ENCODE data around the gene DLG1. TPM values are rescaled to one million over a fixed set of nuclear protein-coding genes. Genes with fewer than 3 reads are reported as not detected.

The DLG1 gene
- total and polyA plus RNA-seq, 9 of the 15 experiments (the other 6 are each of a cell fraction or from before 2014, with no cell fraction given): 9.4 to 63.5 (median 43.6) TPM

- no peaks in the 10 kb centered on the region for H3K9me3 ChIP-seq (replicated peaks; ENCODE audit: control insufficient read depth, insufficient read depth, low read depth, low read length)
- H3K9me1 ChIP-seq (ENCODE audit: control insufficient read depth, insufficient read depth, low read length): peaks cover 3% of the 10 kb centered on the region
- H3K27me3 ChIP-seq (ENCODE audit: control insufficient read depth in 2 of 2, insufficient read depth in 2 of 2, low read length in 2 of 2): 0 out of 5 replicates have a peak, but pooled peaks cover 0 to 3% of the 10 kb centered on the region in 2 experiments
- DNase-seq (ENCODE audit: extremely low read depth in 1 of 4, low spot score in 3 of 4) (no peak), ATAC-seq (no peak), FAIRE-seq (no peak)
- no TSS peak for BruUV-seq (replicated peaks)
- H3K79me2 ChIP-seq (ENCODE audit: control insufficient read depth, insufficient read depth, low read length): peaks cover 4% of the 10 kb centered on the region; the same call in 2 of the 3 replicates
- peaks cover 5% of the 10 kb centered on the region; the same call in 1 of the 3 replicates for H3K36me3 ChIP-seq (ENCODE audit: control insufficient read depth, insufficient read depth, low read length)
- H3K9ac ChIP-seq (ENCODE audit: insufficient read depth in 1 of 2, low read depth in 2 of 2, low read length in 2 of 2): no peak overlapping the region
- no peak overlapping the region for H2AFZ ChIP-seq (ENCODE audit: low read depth, low read length)
- POLR2A ChIA-PET: interaction anchor here (1.7 kb wide), 1 partner anchor 11 kb away, joined by 3 read pairs; no protein-coding TSS in a partner anchor
- TF ChIP-seq ESRRA (IDR thresholded peaks at IDR 0.05; ENCODE audit: borderline replicate concordance, low read depth): peak; percentile 98
- no peak for TF ChIP-seq SMARCC2 (IDR thresholded peaks at IDR 0.05; ENCODE audit: low read depth)
- WGBS (ENCODE audit: insufficient coverage, low coverage, missing lambda C conversion rate): 90% methylated on average over 18 of the region's 21 CpGs
- H4K20me1 ChIP-seq (replicated peaks; ENCODE audit: control insufficient read depth, insufficient read depth, low read length): peaks cover 6% of the 10 kb centered on the region; the same call in 1 of the 2 replicates
- H3K4me1 ChIP-seq (replicated peaks in 1 of 2; ENCODE audit: control insufficient read depth in 2 of 2, insufficient read depth in 2 of 2, low read length in 2 of 2): peaks cover 23 to 78% of the 10 kb centered on the region in 2 experiments
- intact Hi-C loops (cut with micrococcal nuclease): no loop called here
- CTCF ChIA-PET (ENCODE audit: low intra/inter-chr PET ratio): no interaction called here
- no peak overlapping the region for H3K4me2 ChIP-seq (ENCODE audit: insufficient read depth, low read length)
- no peak overlapping the region for H3K27ac ChIP-seq (ENCODE audit: extremely low read depth, low read depth, low read length)
- in situ Hi-C loops (cut with MboI): no loop called here
- no peak overlapping the region for H3K4me3 ChIP-seq
Observed at GRCh38 chr3:197025736-197026480, 272.5 kb downstream of the DLG1 start.
